Hepatocyte (in vitro differentiated cells): ENCODE results near the gene MME. TPM values are rescaled to one million over a fixed set of nuclear protein-coding genes. Genes with fewer than 3 reads are reported as not detected.

ENCODE experiments used
- DNase-seq: peaks from one replicate; pipeline ENCODE4 v3.0.0-alpha.2; 2016; ENCODE audit warnings: low spot score
- H2AFZ ChIP-seq: fragments of 200-600 bp; sonication (generic); 2 replicates; pipeline ENCODE4 v1.6.0; 2016; ENCODE audit warnings: antibody characterized with exemption, mild to moderate bottlenecking
- H3K27ac ChIP-seq: fragments of 200-600 bp; sonication (generic); 2 replicates; pipeline ENCODE4 v1.5.1; 2016; ENCODE audit warnings: mild to moderate bottlenecking
- H3K27me3 ChIP-seq: fragments of 200-600 bp; sonication (generic); 2 replicates; pipeline ENCODE4 v1.6.1; 2016
- H3K36me3 ChIP-seq: fragments of 200-600 bp; sonication (generic); replicated peaks from 2 replicates; pipeline ENCODE4 v1.5.1; 2016; ENCODE audit warnings: low read depth; ENCODE audit not compliant: insufficient read depth
- H3K4me1 ChIP-seq: fragments of 200-600 bp; sonication (generic); 2 replicates; pipeline ENCODE4 v1.5.1; 2016; ENCODE audit warnings: mild to moderate bottlenecking, moderate library complexity; ENCODE audit not compliant: insufficient read depth
- H3K4me2 ChIP-seq: fragments of 200-600 bp; sonication (generic); 2 replicates; pipeline ENCODE4 v1.6.0; 2016
- H3K4me3 ChIP-seq: fragments of 200-600 bp; sonication (generic); 2 replicates; pipeline ENCODE4 v1.5.1; 2016; ENCODE audit warnings: mild to moderate bottlenecking
- H3K79me2 ChIP-seq: fragments of 200-600 bp; sonication (generic); 2 replicates; pipeline ENCODE4 v1.6.0; 2017; ENCODE audit warnings: mild to moderate bottlenecking
- H3K9me2 ChIP-seq: fragments of 200-600 bp; sonication (generic); replicated peaks from 2 replicates; pipeline ENCODE4 v1.6.0; 2017; ENCODE audit warnings: mild to moderate bottlenecking; ENCODE audit not compliant: insufficient read depth
- H3K9me3 ChIP-seq: fragments of 200-600 bp; sonication (generic); 2 replicates; pipeline ENCODE4 v1.5.1; 2016; ENCODE audit warnings: low read depth, mild to moderate bottlenecking
- H4K20me1 ChIP-seq: fragments of 200-600 bp; sonication (generic); 2 replicates; pipeline ENCODE4 v1.6.0; 2016; ENCODE audit warnings: mild to moderate bottlenecking; ENCODE audit not compliant: insufficient read depth, poor library complexity, severe bottlenecking
- CTCF ChIP-seq: fragments of 200-600 bp; sonication (generic); IDR thresholded peaks from 2 replicates; pipeline ENCODE4 v1.5.1; 2016; ENCODE audit warnings: antibody characterized with exemption, mild to moderate bottlenecking; ENCODE audit not compliant: poor library complexity
- EZH2 ChIP-seq: fragments of 200-600 bp; sonication (generic); IDR thresholded peaks from 2 replicates; pipeline ENCODE4 v1.6.1; 2016; ENCODE audit warnings: antibody characterized with exemption, mild to moderate bottlenecking, borderline replicate concordance
- EZH2phosphoT487 ChIP-seq: fragments of 200-600 bp; sonication (generic); IDR thresholded peaks from one replicate; pipeline ENCODE4 v1.6.1; 2018; ENCODE audit warnings: antibody characterized with exemption, mild to moderate bottlenecking, low read depth, moderate library complexity; ENCODE audit not compliant: unreplicated experiment, severe bottlenecking
- WGBS: methylation state at CpG from one replicate; pipeline ENCODE4 v1.1.6; 2016; ENCODE audit warnings: low lambda C conversion rate; ENCODE audit errors: missing lambda C conversion rate; 5-methylcytosine and 5-hydroxymethylcytosine counted together
- polyA plus RNA-seq: library from polyadenylated mRNA; unstranded; fragments of >200 nt; fragmentation: Nextera tagmentation; extraction: Ambion mirVana; gene quantifications from 2 replicates; pipeline ENCODE4 v1.2.1, GENCODE V29; 2016
- total RNA-seq: library from RNA; depleted of rRNA; stranded (reverse); fragments of >200 nt; gene quantifications from 2 replicates; pipeline ENCODE4 v1.2.3, GENCODE V29; 2014

The MME gene
- total and polyA plus RNA-seq, 2 experiments from 2014 or later, result 135 to 250 TPM

DNA sequence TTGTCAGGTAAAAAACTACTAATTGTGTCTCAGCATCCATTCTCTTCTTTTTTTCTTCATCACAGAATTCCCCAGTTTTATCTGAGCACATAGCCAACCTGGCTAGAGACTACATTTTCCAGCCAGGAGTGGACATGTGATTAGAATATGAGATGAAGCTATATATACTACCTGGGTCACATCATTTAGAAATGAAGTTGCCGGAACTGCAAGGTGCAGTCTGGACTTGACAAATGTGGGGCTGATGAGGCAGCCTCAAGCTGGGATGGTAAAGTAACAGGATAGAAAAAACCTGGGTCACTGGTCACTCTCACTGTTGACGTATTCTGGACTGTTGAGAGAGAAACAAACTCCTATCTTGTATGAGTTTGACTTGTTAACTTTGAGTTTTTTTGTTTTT, 113.7 kb downstream of the MME start:
- Histone ChIP-seq H4K20me1 (no peaks in the 10 kb centered on the region), H3K4me1 (no peaks in the 10 kb centered on the region), H3K4me3 (no peak overlapping the region), H3K9me3 (no peaks in the 10 kb centered on the region), H3K4me2 (no peak overlapping the region), H3K36me3 (no peaks in the 10 kb centered on the region), H3K79me2 (no peaks in the 10 kb centered on the region), H2AFZ (no peak overlapping the region), H3K27ac (no peak overlapping the region), H3K27me3 (no peaks in the 10 kb centered on the region), H3K9me2 (no peaks in the 10 kb centered on the region)
- 98% methylated on average over 2 of the region's 2 CpGs for WGBS
- TF ChIP-seq CTCF (no peak), EZH2phosphoT487 (no peak), EZH2 (no peak)
- no peak for DNase-seq

DNA sequence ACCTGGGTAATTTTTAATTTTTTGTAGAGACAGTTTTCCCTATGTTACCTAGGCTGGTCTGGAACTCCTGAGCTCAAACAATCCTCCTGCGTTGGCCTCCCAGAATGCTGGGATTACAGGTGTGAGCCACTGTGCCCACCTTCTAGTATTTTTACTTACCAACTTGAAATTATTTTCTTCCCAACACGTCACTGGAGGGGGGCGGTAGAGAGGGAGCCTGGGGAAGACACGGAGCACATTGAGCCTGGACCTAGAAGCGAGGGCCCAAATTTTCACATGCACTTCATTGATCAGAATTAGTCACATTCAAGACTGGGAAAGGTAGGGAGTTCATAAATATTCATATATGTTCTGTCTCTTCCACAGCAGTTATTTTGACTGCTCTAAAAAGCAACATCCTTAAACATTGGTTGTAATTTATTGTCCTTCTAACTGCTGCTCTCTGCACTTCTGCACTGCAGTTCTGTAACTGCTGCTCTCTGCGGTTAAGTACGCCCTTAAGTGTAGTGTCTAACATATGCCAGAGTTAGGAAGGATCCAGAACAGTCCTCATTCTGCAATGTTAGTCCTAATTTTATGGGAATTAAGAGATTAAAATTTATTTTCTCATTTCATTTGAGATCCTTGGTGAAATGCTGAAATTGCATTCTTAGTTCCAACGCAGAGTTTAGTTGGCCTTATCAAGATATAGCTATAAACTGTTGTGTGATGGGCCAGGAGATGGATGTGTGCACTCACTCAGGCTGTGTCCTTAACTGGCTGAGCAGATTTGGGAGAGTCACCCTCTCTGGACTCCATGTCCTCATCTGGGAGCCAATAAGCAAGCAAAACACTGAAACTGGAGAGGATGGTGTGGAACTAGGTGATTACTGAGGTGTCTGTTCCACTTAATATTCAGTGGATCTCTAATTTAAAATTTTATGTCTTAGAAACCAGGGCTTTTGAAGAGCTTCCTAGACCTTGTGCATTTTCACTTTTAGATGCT, 115.1 kb downstream of the MME start:
- Histone ChIP-seq H3K4me3 (no peak overlapping the region), H3K9me3 (no peaks in the 10 kb centered on the region), H4K20me1 (no peaks in the 10 kb centered on the region), H3K27ac (no peak overlapping the region), H3K36me3 (no peaks in the 10 kb centered on the region), H3K4me1 (no peaks in the 10 kb centered on the region), H3K79me2 (no peaks in the 10 kb centered on the region), H2AFZ (no peak overlapping the region), H3K27me3 (no peaks in the 10 kb centered on the region), H3K4me2 (no peak overlapping the region), H3K9me2 (no peaks in the 10 kb centered on the region)
- no peak for DNase-seq
- TF ChIP-seq EZH2phosphoT487, result no peak
- no peak for TF ChIP-seq EZH2
- no peak for TF ChIP-seq CTCF
- WGBS, result 80% methylated on average over 8 of the region's 8 CpGs

- Histone ChIP-seq H3K27me3 (no peaks in the 10 kb centered on the region), H3K79me2 (no peaks in the 10 kb centered on the region), H4K20me1 (no peaks in the 10 kb centered on the region), H3K27ac (no peak overlapping the region), H3K9me2 (no peaks in the 10 kb centered on the region), H2AFZ (no peak overlapping the region), H3K36me3 (no peaks in the 10 kb centered on the region), H3K4me1 (no peaks in the 10 kb centered on the region), H3K4me2 (no peak overlapping the region), H3K4me3 (no peak overlapping the region), H3K9me3 (no peaks in the 10 kb centered on the region)
- DNase-seq, result no peak
- TF ChIP-seq CTCF (no peak), EZH2 (no peak), EZH2phosphoT487 (no peak)
- WGBS, result 83% methylated on average over 5 of the region's 5 CpGs
Measured at GRCh38 chr3:155196131-155197021, 116.3 kb downstream of the MME start.
